K562 (cell line): ENCODE results near the gene SLC43A2. TPM values are rescaled to one million over a fixed set of nuclear protein-coding genes. Genes with fewer than 3 reads are reported as not detected.
A peak's percentile ranks its signal among the peaks of the same experiment; 100 is the strongest.

Experiments
- DPF2 ChIP-seq: fragments of 450-650 bp; IDR thresholded peaks from 2 replicates; pipeline ENCODE4 v1.6.1; 2016
- E2F6 ChIP-seq, 2 experiments: IDR thresholded peaks; 2 replicates each; pipeline ENCODE4 v1.6.1; 2011; ENCODE audit warnings: borderline replicate concordance in 1 of 2, control low read depth in 1 of 2, low read depth in 1 of 2, low read length in 1 of 2, mild to moderate bottlenecking in 1 of 2, mixed read lengths in 1 of 2, moderate library complexity in 1 of 2; ENCODE audit not compliant: insufficient read depth in 1 of 2, insufficient read length in 1 of 2, poor library complexity in 1 of 2, severe bottlenecking in 1 of 2; ENCODE audit errors: extremely low read depth in 1 of 2
- EGR1 ChIP-seq: fragments of 450-650 bp; conservative IDR thresholded peaks from 2 replicates; pipeline ENCODE4 v1.6.1; 2017; ENCODE audit warnings: mild to moderate bottlenecking
- ELF1 ChIP-seq: fragments of 200-800 bp; sonication (Bioruptor generic); IDR thresholded peaks from 2 replicates; pipeline ENCODE4 v1.6.1; 2016; ENCODE audit warnings: missing genetic modification characterization, missing compliant biosample characterization
- ETV1 ChIP-seq: fragments of 450-650 bp; conservative IDR thresholded peaks from 2 replicates; pipeline ENCODE4 v1.6.1; 2016; ENCODE audit warnings: missing genetic modification characterization, control low read depth, low read depth, missing compliant biosample characterization
- GATA2 ChIP-seq: sonication (generic); formaldehyde crosslinking; IDR thresholded peaks from 2 replicates; pipeline ENCODE4 v1.4.0; 2020; ENCODE audit warnings: mild to moderate bottlenecking, missing genetic modification reagents
- ID3 ChIP-seq, 2 experiments: fragments of 250-450 bp in 1 of 2; fragments of 450-650 bp in 1 of 2; sonication (Bioruptor Pico) in 1 of 2; IDR thresholded peaks; 2 replicates each; pipeline versions ENCODE4 v1.6.1 to v1.8.0; 2016 to 2021; ENCODE audit warnings: mild to moderate bottlenecking in 2 of 2, moderate library complexity in 2 of 2, missing compliant biosample characterization in 1 of 2, missing genetic modification characterization in 1 of 2
- KAT7 ChIP-seq: sonication (generic); formaldehyde crosslinking; IDR thresholded peaks from 2 replicates; pipeline ENCODE4 v1.8.0; 2022; ENCODE audit warnings: missing genetic modification reagents, mild to moderate bottlenecking, borderline replicate concordance
- MCM5 ChIP-seq: fragments of 450-650 bp; IDR thresholded peaks from 2 replicates; pipeline ENCODE4 v1.6.1; 2016; ENCODE audit warnings: low read depth
- MYNN ChIP-seq, 2 experiments: sonication (generic); formaldehyde crosslinking in 1 of 2; IDR thresholded peaks; 2 replicates each; pipeline versions ENCODE4 v1.5.0 to v1.6.1; 2016 to 2020; ENCODE audit warnings: antibody characterized with exemption in 1 of 2, missing genetic modification reagents in 1 of 2
- NR0B1 ChIP-seq: fragments of 450-650 bp; IDR thresholded peaks from one replicate; pipeline ENCODE4 v1.6.1; 2018; ENCODE audit warnings: mild to moderate bottlenecking, moderate library complexity; ENCODE audit not compliant: partially characterized antibody
- POLR2G ChIP-seq: fragments of 200-400 bp; formaldehyde crosslinking; IDR thresholded peaks from 2 replicates; pipeline ENCODE4 v1.6.1; 2017; ENCODE audit warnings: low read depth, mild to moderate bottlenecking, antibody characterized with exemption, low read length, moderate library complexity
- SIN3B ChIP-seq: fragments of 450-650 bp; IDR thresholded peaks from 2 replicates; pipeline ENCODE4 v1.6.1; 2017; ENCODE audit warnings: low read depth, mild to moderate bottlenecking, moderate library complexity
- ZBTB2 ChIP-seq: fragments of 450-650 bp; IDR thresholded peaks from 2 replicates; pipeline ENCODE4 v1.6.1; 2016; ENCODE audit warnings: antibody characterized with exemption
- ZEB2 ChIP-seq: fragments of 450-650 bp; IDR thresholded peaks from 2 replicates; pipeline ENCODE4 v1.6.1; 2016
- ZNF133 ChIP-seq: fragments of 250-450 bp; sonication (Bioruptor Pico); IDR thresholded peaks from 2 replicates; pipeline ENCODE4 v1.4.0; 2020; ENCODE audit warnings: mild to moderate bottlenecking
- ZNF165 ChIP-seq: fragments of 250-450 bp; sonication (Bioruptor Pico); IDR thresholded peaks from 2 replicates; pipeline ENCODE4 v1.4.0; 2020; ENCODE audit warnings: borderline replicate concordance
- ZNF23 ChIP-seq: fragments of 250-450 bp; sonication (Bioruptor Pico); IDR thresholded peaks from 2 replicates; pipeline ENCODE4 v1.4.0; 2020; ENCODE audit warnings: mild to moderate bottlenecking
- ZNF280A ChIP-seq: fragments of 450-650 bp; IDR thresholded peaks from 2 replicates; pipeline ENCODE4 v1.6.1; 2018; ENCODE audit warnings: mild to moderate bottlenecking, low read depth; ENCODE audit not compliant: partially characterized antibody
- ZNF507 ChIP-seq: conservative IDR thresholded peaks from 2 replicates; pipeline ENCODE4 v1.6.1; 2017; ENCODE audit warnings: missing genetic modification characterization, missing compliant biosample characterization
- ZNF644 ChIP-seq: fragments of 200-800 bp; sonication (Bioruptor generic); IDR thresholded peaks from 2 replicates; pipeline ENCODE4 v1.6.1; 2016; ENCODE audit warnings: low read depth, missing genetic modification characterization, missing compliant biosample characterization
- ZNF696 ChIP-seq: fragments of 250-450 bp; sonication (Bioruptor Pico); conservative IDR thresholded peaks from 2 replicates; pipeline ENCODE4 v1.4.0; 2020; ENCODE audit warnings: mild to moderate bottlenecking, moderate library complexity
- ZSCAN29 ChIP-seq: fragments of 450-650 bp; IDR thresholded peaks from 2 replicates; pipeline ENCODE4 v1.6.1; 2017
- polyA plus RNA-seq, 8 experiments: library from polyadenylated mRNA; depleted of rRNA in 4 of 8; stranded (reverse) in 5 of 8; unstranded in 3 of 8; fragments of >200 nt; fragmentation: Nextera tagmentation in 2 of 8; fragmentation: Illumina TruSeq in 1 of 8; extraction: Ambion mirVana in 2 of 8; extraction: Trizol in 1 of 8; gene quantifications; 2 replicates each; pipeline versions ENCODE4 v1.2.1 to v1.2.3, GENCODE V29; 2011 to 2014; ENCODE audit warnings: inconsistent platforms in 1 of 8, missing spikeins in 1 of 8
- total RNA-seq, 7 experiments: library from RNA; depleted of rRNA in 6 of 7; stranded (reverse); fragments of >200 nt in 6 of 7; fragmentation: Illumina TruSeq in 2 of 7; extraction: Trizol in 2 of 7; gene quantifications; 2 replicates each; pipeline versions ENCODE4 v1.2.1 to v1.2.3, GENCODE V29; 2011 to 2021; ENCODE audit warnings: low replicate concordance in 1 of 7

The SLC43A2 gene
- total and polyA plus RNA-seq, 9 of the 15 experiments (the other 6 are each of a cell fraction or from before 2014, with no cell fraction given) = 0.03 to 10.2 (median 3.6) TPM

GRCh38 chr17:1649844-1650501 lies 21.3 kb upstream of the SLC43A2 start, which contains the start of gene RILP (continued):
- TF ChIP-seq ZNF507 (tag) (no peak), NR0B1 (no peak), EGR1 (peak; percentile 92), MYNN (IDR thresholded peaks at IDR 0.05) (peak; percentile 87), MYNN (CRISPR knock-in tag; IDR thresholded peaks at IDR 0.05) (no peak), ZNF133 (CRISPR knock-in tag) (no peak), ETV1 (peak; percentile 91), GATA2 (CRISPR knock-in tag) (peak; percentile 79), ZNF696 (CRISPR knock-in tag) (no peak), ZNF165 (no peak), MCM5 (no peak), ID3 (CRISPR knock-in tag; IDR thresholded peaks at IDR 0.05) (no peak), ID3 (tag; IDR thresholded peaks at IDR 0.05) (peak; percentile 23; the same call in 1 of the 2 replicates), POLR2G (peak; percentile 1; the same call in 1 of the 2 replicates), E2F6 (IDR thresholded peaks at IDR 0.05; ENCODE audit: borderline replicate concordance in 1 of 2, extremely low read depth in 1 of 2, insufficient read depth in 1 of 2, insufficient read length in 1 of 2, low read depth in 1 of 2, low read length in 1 of 2, poor library complexity in 1 of 2, severe bottlenecking in 1 of 2) (no peak), KAT7 (0 out of 2 replicates have a peak, but pooled peaks have one; percentile 74), ELF1 (tag) (peak; percentile 73), ZNF23 (no peak), DPF2 (peak; percentile 87), SIN3B (peak; percentile 30; the same call in 1 of the 2 replicates), ZNF644 (no peak), ZBTB2 (peak; percentile 56; the same call in 1 of the 2 replicates), ZEB2 (peak; percentile 54; the same call in 1 of the 2 replicates), ZSCAN29 (no peak), ZNF280A (no peak)
